ENCODE results near the gene VAV1. TPM values are rescaled to one million over a fixed set of nuclear protein-coding genes. Genes with fewer than 3 reads are reported as not detected.

VAV1 gene
- polyA plus RNA-seq, 1 donor from 2014 or later: not detected

DNA sequence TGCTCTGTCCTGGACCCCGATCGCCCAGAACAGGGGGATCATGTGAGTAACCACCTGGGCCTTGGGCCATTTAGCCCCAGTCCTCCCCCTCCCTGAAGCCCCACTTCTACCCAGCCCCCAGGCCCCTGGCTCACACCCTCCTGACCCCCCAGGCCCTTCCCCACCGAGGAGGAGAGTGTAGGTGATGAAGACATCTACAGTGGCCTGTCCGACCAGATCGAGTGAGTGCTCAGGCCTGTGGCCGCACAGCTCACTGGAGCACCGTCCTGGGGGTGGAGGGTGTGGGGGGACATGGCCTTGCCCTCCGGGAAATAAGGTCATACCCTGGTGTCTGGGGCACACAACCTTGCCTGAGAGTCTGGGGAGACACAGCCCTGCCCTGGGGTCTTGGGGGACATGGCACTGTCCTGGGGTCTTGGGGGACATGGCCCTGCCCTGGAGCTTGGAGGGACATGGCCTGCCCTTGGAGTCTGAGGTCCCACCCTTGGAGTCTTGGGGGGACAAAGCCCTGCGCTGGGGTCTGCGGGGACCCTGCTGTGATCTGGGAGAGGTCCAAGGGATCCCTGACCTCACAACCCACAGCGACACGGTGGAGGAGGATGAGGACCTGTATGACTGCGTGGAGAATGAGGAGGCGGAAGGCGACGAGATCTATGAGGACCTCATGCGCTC, 49.3 kb downstream of the VAV1 start:
- Histone ChIP-seq H3K36me3 (ENCODE audit: insufficient read depth, low read length) (no peaks in the 10 kb centered on the region), H3K9me3 (ENCODE audit: low read length) (peaks cover 11% of the 10 kb centered on the region), H3K9ac (ENCODE audit: low read length) (no peak overlapping the region), H3K4me2 (ENCODE audit: low read length) (no peak overlapping the region), H3K79me2 (replicated peaks; ENCODE audit: insufficient read depth, low read length) (no peaks in the 10 kb centered on the region), H2AFZ (ENCODE audit: low read depth, low read length) (no peak overlapping the region), H4K20me1 (ENCODE audit: insufficient read depth) (no peaks in the 10 kb centered on the region), H3K4me3 (ENCODE audit: low read length) (no peak overlapping the region), H3K9me2 (ENCODE audit: insufficient read depth, low read length) (no peaks in the 10 kb centered on the region), H3K27ac (ENCODE audit: low read length) (no peak overlapping the region), H3K27me3 (ENCODE audit: insufficient read depth, low read depth, low read length) (no peaks in the 10 kb centered on the region), H3F3A (ENCODE audit: insufficient read depth, low read length, poor library complexity, severe bottlenecking) (no peaks in the 10 kb centered on the region)
- TF ChIP-seq, protein P1, sequence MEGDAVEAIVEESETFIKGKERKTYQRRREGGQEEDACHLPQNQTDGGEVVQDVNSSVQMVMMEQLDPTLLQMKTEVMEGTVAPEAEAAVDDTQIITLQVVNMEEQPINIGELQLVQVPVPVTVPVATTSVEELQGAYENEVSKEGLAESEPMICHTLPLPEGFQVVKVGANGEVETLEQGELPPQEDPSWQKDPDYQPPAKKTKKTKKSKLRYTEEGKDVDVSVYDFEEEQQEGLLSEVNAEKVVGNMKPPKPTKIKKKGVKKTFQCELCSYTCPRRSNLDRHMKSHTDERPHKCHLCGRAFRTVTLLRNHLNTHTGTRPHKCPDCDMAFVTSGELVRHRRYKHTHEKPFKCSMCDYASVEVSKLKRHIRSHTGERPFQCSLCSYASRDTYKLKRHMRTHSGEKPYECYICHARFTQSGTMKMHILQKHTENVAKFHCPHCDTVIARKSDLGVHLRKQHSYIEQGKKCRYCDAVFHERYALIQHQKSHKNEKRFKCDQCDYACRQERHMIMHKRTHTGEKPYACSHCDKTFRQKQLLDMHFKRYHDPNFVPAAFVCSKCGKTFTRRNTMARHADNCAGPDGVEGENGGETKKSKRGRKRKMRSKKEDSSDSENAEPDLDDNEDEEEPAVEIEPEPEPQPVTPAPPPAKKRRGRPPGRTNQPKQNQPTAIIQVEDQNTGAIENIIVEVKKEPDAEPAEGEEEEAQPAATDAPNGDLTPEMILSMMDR (IDR thresholded peaks at IDR 0.05; ENCODE audit: poor library complexity, severe bottlenecking): no peak
- no peak for TF ChIP-seq RAD21 (conservative IDR thresholded peaks at IDR 0.05)
- TF ChIP-seq EZH2 (IDR thresholded peaks at IDR 0.05; ENCODE audit: borderline replicate concordance, insufficient read depth, low read length, poor library complexity, severe bottlenecking): no peak
- no peak for TF ChIP-seq EP300 (conservative IDR thresholded peaks at IDR 0.05; ENCODE audit: poor library complexity, severe bottlenecking)
- TF ChIP-seq TAF1 (IDR thresholded peaks at IDR 0.05; ENCODE audit: low read depth): no peak
- no peak for TF ChIP-seq POLR2AphosphoS5 (IDR thresholded peaks at IDR 0.05)
- TF ChIP-seq MXI1 (conservative IDR thresholded peaks at IDR 0.05; ENCODE audit: poor library complexity, severe bottlenecking): no peak
- TF ChIP-seq SMC3 (conservative IDR thresholded peaks at IDR 0.05; ENCODE audit: poor library complexity): no peak
- TF ChIP-seq, protein P2, sequence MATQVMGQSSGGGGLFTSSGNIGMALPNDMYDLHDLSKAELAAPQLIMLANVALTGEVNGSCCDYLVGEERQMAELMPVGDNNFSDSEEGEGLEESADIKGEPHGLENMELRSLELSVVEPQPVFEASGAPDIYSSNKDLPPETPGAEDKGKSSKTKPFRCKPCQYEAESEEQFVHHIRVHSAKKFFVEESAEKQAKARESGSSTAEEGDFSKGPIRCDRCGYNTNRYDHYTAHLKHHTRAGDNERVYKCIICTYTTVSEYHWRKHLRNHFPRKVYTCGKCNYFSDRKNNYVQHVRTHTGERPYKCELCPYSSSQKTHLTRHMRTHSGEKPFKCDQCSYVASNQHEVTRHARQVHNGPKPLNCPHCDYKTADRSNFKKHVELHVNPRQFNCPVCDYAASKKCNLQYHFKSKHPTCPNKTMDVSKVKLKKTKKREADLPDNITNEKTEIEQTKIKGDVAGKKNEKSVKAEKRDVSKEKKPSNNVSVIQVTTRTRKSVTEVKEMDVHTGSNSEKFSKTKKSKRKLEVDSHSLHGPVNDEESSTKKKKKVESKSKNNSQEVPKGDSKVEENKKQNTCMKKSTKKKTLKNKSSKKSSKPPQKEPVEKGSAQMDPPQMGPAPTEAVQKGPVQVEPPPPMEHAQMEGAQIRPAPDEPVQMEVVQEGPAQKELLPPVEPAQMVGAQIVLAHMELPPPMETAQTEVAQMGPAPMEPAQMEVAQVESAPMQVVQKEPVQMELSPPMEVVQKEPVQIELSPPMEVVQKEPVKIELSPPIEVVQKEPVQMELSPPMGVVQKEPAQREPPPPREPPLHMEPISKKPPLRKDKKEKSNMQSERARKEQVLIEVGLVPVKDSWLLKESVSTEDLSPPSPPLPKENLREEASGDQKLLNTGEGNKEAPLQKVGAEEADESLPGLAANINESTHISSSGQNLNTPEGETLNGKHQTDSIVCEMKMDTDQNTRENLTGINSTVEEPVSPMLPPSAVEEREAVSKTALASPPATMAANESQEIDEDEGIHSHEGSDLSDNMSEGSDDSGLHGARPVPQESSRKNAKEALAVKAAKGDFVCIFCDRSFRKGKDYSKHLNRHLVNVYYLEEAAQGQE (IDR thresholded peaks at IDR 0.05; ENCODE audit: borderline replicate concordance): no peak

DNA sequence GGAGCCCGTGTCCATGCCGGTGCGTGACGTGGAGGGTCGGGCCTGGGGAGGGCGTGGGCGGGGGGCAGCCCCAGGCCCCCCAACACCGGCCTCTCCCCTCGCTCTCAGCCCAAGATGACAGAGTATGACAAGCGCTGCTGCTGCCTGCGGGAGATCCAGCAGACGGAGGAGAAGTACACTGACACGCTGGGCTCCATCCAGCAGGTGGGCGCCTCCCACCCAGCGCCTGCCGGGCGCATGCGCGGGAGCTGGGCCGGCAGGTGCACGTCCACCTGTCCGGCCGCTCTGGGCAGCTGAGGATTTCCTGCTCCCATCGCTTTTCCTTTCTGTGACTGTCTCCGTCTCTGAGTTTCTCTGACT, 49.8 kb downstream of the VAV1 start:
- Histone ChIP-seq H4K20me1 (ENCODE audit: insufficient read depth) (no peaks in the 10 kb centered on the region), H3K27ac (ENCODE audit: low read length) (no peak overlapping the region)

More for the DNA sequence above, 49.8 kb downstream of the VAV1 start:
- Histone ChIP-seq H3K4me2 (ENCODE audit: low read length) (no peak overlapping the region), H3K9ac (ENCODE audit: low read length) (no peak overlapping the region), H3K9me2 (ENCODE audit: insufficient read depth, low read length) (no peaks in the 10 kb centered on the region), H3F3A (ENCODE audit: insufficient read depth, low read length, poor library complexity, severe bottlenecking) (no peaks in the 10 kb centered on the region), H3K79me2 (replicated peaks; ENCODE audit: insufficient read depth, low read length) (no peaks in the 10 kb centered on the region), H3K4me3 (ENCODE audit: low read length) (no peak overlapping the region), H2AFZ (ENCODE audit: low read depth, low read length) (no peak overlapping the region), H3K27me3 (ENCODE audit: insufficient read depth, low read depth, low read length) (no peaks in the 10 kb centered on the region), H3K36me3 (ENCODE audit: insufficient read depth, low read length) (no peaks in the 10 kb centered on the region), H3K9me3 (ENCODE audit: low read length) (peaks cover 11% of the 10 kb centered on the region)
- TF ChIP-seq SMC3 (conservative IDR thresholded peaks at IDR 0.05; ENCODE audit: poor library complexity) (no peak), RAD21 (conservative IDR thresholded peaks at IDR 0.05) (no peak), EP300 (conservative IDR thresholded peaks at IDR 0.05; ENCODE audit: poor library complexity, severe bottlenecking) (no peak), TAF1 (IDR thresholded peaks at IDR 0.05; ENCODE audit: low read depth) (no peak), MXI1 (conservative IDR thresholded peaks at IDR 0.05; ENCODE audit: poor library complexity, severe bottlenecking) (no peak), EZH2 (IDR thresholded peaks at IDR 0.05; ENCODE audit: borderline replicate concordance, insufficient read depth, low read length, poor library complexity, severe bottlenecking) (no peak), POLR2AphosphoS5 (IDR thresholded peaks at IDR 0.05) (no peak)
- TF ChIP-seq, protein P2 (IDR thresholded peaks at IDR 0.05; ENCODE audit: borderline replicate concordance): no peak
- TF ChIP-seq, protein P1 (IDR thresholded peaks at IDR 0.05; ENCODE audit: poor library complexity, severe bottlenecking): no peak
